GM12878 (cell line): ENCODE measurements around the gene GRAMD1B. TPM values are rescaled to one million over a fixed set of nuclear protein-coding genes. Genes with fewer than 3 reads are reported as not detected.

ENCODE experiments used
- ATAC-seq: fragments of 200-7000 bp; cut with Tn5 transposase; 3 replicates; pipeline ENCODE4 v1.9.1; 2020; ENCODE audit warnings: mild to moderate bottlenecking, moderate library complexity
- BruUV-seq: library from RNA; stranded (reverse); fragments of 400-500 nt; replicated peaks from 2 replicates; lab custom pipeline; 2021; lab: Mats Ljungman, UMichigan
- CTCF ChIA-PET: fragments of 300-600 bp; sonication (Branson Sonifier 250); formaldehyde crosslinking; extraction: SDS; loops from one replicate; lab custom pipeline; 2021; ENCODE audit warnings: inconsistent platforms; lab: Yijun Ruan, JAX
- POLR2A ChIA-PET: fragments of 350-600 bp; formaldehyde crosslinking; extraction: SDS; loops from one replicate; lab custom pipeline; 2021; ENCODE audit warnings: inconsistent platforms; lab: Charles Lee
- RAD21 ChIA-PET: fragments of 300-600 bp; sonication (Branson Sonifier 250); formaldehyde crosslinking; loops from one replicate; lab custom pipeline; 2023; ENCODE audit warnings: antibody characterized with exemption; ENCODE audit not compliant: unreplicated experiment; lab: Charles Lee
- SMC1A ChIA-PET: fragments of 300-600 bp; sonication (Branson Sonifier 250); formaldehyde crosslinking; loops from one replicate; lab custom pipeline; 2023; ENCODE audit not compliant: unreplicated experiment, uncharacterized antibody; lab: Charles Lee
- DNase-seq: peaks from one replicate; pipeline ENCODE4 v3.0.0-alpha.2; 2011; ENCODE audit warnings: low read depth, low spot score
- FAIRE-seq: peaks from 3 replicates; lab custom pipeline; 2011; peaks lifted over from hg19 to GRCh38; lab: Jason Lieb, UNC
- H2AFZ ChIP-seq: 2 replicates; pipeline ENCODE4 v1.6.0; 2011; ENCODE audit warnings: low read depth, low read length, control low read depth; ENCODE audit not compliant: control insufficient read depth
- H3K27ac ChIP-seq: 2 replicates; pipeline ENCODE4 v1.5.1; 2011; ENCODE audit warnings: control low read depth; ENCODE audit not compliant: control insufficient read depth, insufficient read depth
- H3K27me3 ChIP-seq, 2 experiments: replicated peaks in 1 of 2; 2 replicates each; pipeline versions ENCODE4 v1.6.0 to v1.6.1; 2011; ENCODE audit warnings: low read length in 1 of 2; ENCODE audit not compliant: control insufficient read depth in 2 of 2, insufficient read depth in 2 of 2
- H3K36me3 ChIP-seq, 2 experiments: 2 replicates each; pipeline ENCODE4 v1.5.1; 2011; ENCODE audit warnings: low read length in 1 of 2; ENCODE audit not compliant: control insufficient read depth in 2 of 2, insufficient read depth in 2 of 2
- H3K4me1 ChIP-seq: 2 replicates; pipeline ENCODE4 v1.6.1; 2011; ENCODE audit warnings: mild to moderate bottlenecking, low read length, moderate library complexity, mixed read lengths; ENCODE audit not compliant: control insufficient read depth, insufficient read depth
- H3K4me2 ChIP-seq: 2 replicates; pipeline ENCODE4 v1.6.0; 2011; ENCODE audit warnings: control low read depth; ENCODE audit not compliant: control insufficient read depth, insufficient read depth
- H3K4me3 ChIP-seq: fragments of 200-600 bp; sonication (generic); 2 replicates; pipeline ENCODE4 v1.5.1; 2016
- H3K79me2 ChIP-seq: 2 replicates; pipeline ENCODE4 v1.6.0; 2011; ENCODE audit warnings: low read length; ENCODE audit not compliant: control insufficient read depth, insufficient read depth
- H3K9ac ChIP-seq: 2 replicates; pipeline ENCODE4 v1.8.0; 2011; ENCODE audit warnings: low read length, control low read depth, mixed read lengths; ENCODE audit not compliant: control insufficient read depth, insufficient read depth
- H3K9me3 ChIP-seq: replicated peaks from 3 replicates; pipeline ENCODE4 v1.5.1; 2011; ENCODE audit warnings: mild to moderate bottlenecking, low read length; ENCODE audit not compliant: control insufficient read depth, insufficient read depth
- H4K20me1 ChIP-seq: 2 replicates; pipeline ENCODE4 v1.6.0; 2011; ENCODE audit not compliant: control insufficient read depth, insufficient read depth
- E2F8 ChIP-seq: fragments of 450-650 bp; IDR thresholded peaks from 2 replicates; pipeline ENCODE4 v1.6.1; 2018; ENCODE audit warnings: mild to moderate bottlenecking, low read depth, moderate library complexity; ENCODE audit not compliant: partially characterized antibody
- ELK1 ChIP-seq: IDR thresholded peaks from 2 replicates; pipeline ENCODE4 v1.6.1; 2012; ENCODE audit warnings: low read depth, low read length, improper control_type of control experiment
- EP300 ChIP-seq, 2 experiments: fragments of 150-350 bp in 1 of 2; IDR thresholded peaks; 2 replicates each; pipeline ENCODE4 v1.6.1; 2011 to 2012; ENCODE audit warnings: low read depth in 2 of 2, low read length in 2 of 2, borderline replicate concordance in 1 of 2, improper control_type of control experiment in 1 of 2, inconsistent platforms in 1 of 2; ENCODE audit not compliant: control insufficient read depth in 1 of 2
- GATAD2B ChIP-seq: fragments of 450-650 bp; conservative IDR thresholded peaks from 2 replicates; pipeline ENCODE4 v1.6.1; 2017; ENCODE audit warnings: low read depth, mild to moderate bottlenecking, moderate library complexity
- MYB ChIP-seq: fragments of 150-350 bp; IDR thresholded peaks from 2 replicates; pipeline ENCODE4 v1.6.1; 2014; ENCODE audit warnings: mild to moderate bottlenecking, low read depth, low read length, borderline replicate concordance
- NFYA ChIP-seq: IDR thresholded peaks from 2 replicates; pipeline ENCODE4 v1.6.1; 2011; ENCODE audit warnings: low read depth, mild to moderate bottlenecking, low read length, improper control_type of control experiment, borderline replicate concordance
- NR2F1 ChIP-seq: fragments of 450-650 bp; conservative IDR thresholded peaks from 2 replicates; pipeline ENCODE4 v1.6.1; 2017; ENCODE audit warnings: mild to moderate bottlenecking
- PBX3 ChIP-seq: IDR thresholded peaks from 2 replicates; pipeline ENCODE4 v1.6.1; 2011; ENCODE audit warnings: mild to moderate bottlenecking, low read depth, low read length, moderate library complexity; ENCODE audit not compliant: insufficient replicate concordance
- PKNOX1 ChIP-seq: fragments of 450-650 bp; IDR thresholded peaks from 2 replicates; pipeline ENCODE4 v1.6.1; 2016; ENCODE audit warnings: mild to moderate bottlenecking
- POLR2AphosphoS2 ChIP-seq: IDR thresholded peaks from 2 replicates; pipeline ENCODE4 v1.6.1; 2011; ENCODE audit warnings: low read depth, mild to moderate bottlenecking, low read length, improper control_type of control experiment, moderate library complexity
- SMC3 ChIP-seq: IDR thresholded peaks from 2 replicates; pipeline ENCODE4 v1.6.1; 2011; ENCODE audit warnings: low read length, improper control_type of control experiment, borderline replicate concordance
- TARDBP ChIP-seq: IDR thresholded peaks from 2 replicates; pipeline ENCODE4 v1.6.1; 2016; ENCODE audit warnings: borderline replicate concordance
- ZZZ3 ChIP-seq: IDR thresholded peaks from 2 replicates; pipeline ENCODE4 v1.6.1; 2011; ENCODE audit warnings: low read depth; ENCODE audit not compliant: control insufficient read depth, insufficient read length
- WGBS: methylation state at CpG from one replicate; pipeline ENCODE4 v1.1.6; 2016; ENCODE audit warnings: low lambda C conversion rate; ENCODE audit not compliant: insufficient replicate concordance, insufficient coverage; ENCODE audit errors: missing lambda C conversion rate; 5-methylcytosine and 5-hydroxymethylcytosine counted together
- in situ Hi-C: fragments of 300-500 bp; cut with MboI; formaldehyde crosslinking; loops from 9 replicates; pipeline ENCODE4 v1.14.3; 2018; ENCODE audit warnings: mixed read lengths
- intact Hi-C: fragments of 100-400 bp; cut with micrococcal nuclease; formaldehyde crosslinking; loops from one replicate; pipeline ENCODE4 v1.14.2; 2022; ENCODE audit not compliant: unreplicated experiment
- polyA plus RNA-seq, 11 experiments: library from polyadenylated mRNA; depleted of rRNA in 4 of 11; unstranded in 6 of 11; stranded (reverse) in 5 of 11; fragments of >200 nt; fragmentation: Nextera tagmentation in 4 of 11; fragmentation: Illumina TruSeq in 1 of 11; extraction: Ambion mirVana in 4 of 11; extraction: Trizol in 1 of 11; gene quantifications; 1 replicate in 1 of 11; 2 replicates in 10 of 11; pipeline versions ENCODE4 v1.2.1 to v1.2.3, GENCODE V29; 2011 to 2016; ENCODE audit warnings: inconsistent platforms in 2 of 11, missing spikeins in 2 of 11, low read depth in 1 of 11
- total RNA-seq, 4 experiments: library from RNA; depleted of rRNA in 3 of 4; stranded (reverse); fragments of >200 nt in 3 of 4; fragmentation: Illumina TruSeq in 1 of 4; extraction: Trizol in 1 of 4; gene quantifications; 2 replicates each; pipeline versions ENCODE4 v1.2.1 to v1.2.3, GENCODE V29; 2013 to 2021

The GRAMD1B gene
- total and polyA plus RNA-seq, 10 of the 15 experiments (the other 5 are each of a cell fraction or from before 2014, with no cell fraction given), result 1.9 to 49.1 (median 26.9) TPM

GRCh38 chr11:123525511-123525918 is 95.4 kb downstream of the GRAMD1B start:
- ATAC-seq, result no peak
- H3K36me3 ChIP-seq, result no peaks in the 10 kb centered on the region; a peak in 1 of 4 replicates
- no peaks in the 10 kb centered on the region for H3K9me3 ChIP-seq
- H3K4me3 ChIP-seq, result no peak overlapping the region
- no peak for FAIRE-seq
- in situ Hi-C loops (no loop called here), intact Hi-C loops (no loop called here)
- H3K4me2 ChIP-seq, result no peak overlapping the region
- no peaks in the 10 kb centered on the region for H3K27me3 ChIP-seq
- H3K9ac ChIP-seq, result no peak overlapping the region
- no peaks in the 10 kb centered on the region for H4K20me1 ChIP-seq
- ChIA-PET CTCF (interaction anchor here (0.9 kb wide), 1 partner anchor 51 kb away, joined by 4 read pairs; no protein-coding TSS in a partner anchor), POLR2A (interaction anchor here (1.3 kb wide), 1 partner anchor 9 kb away, joined by 3 read pairs; no protein-coding TSS in a partner anchor), SMC1A (interaction anchor here (1.1 kb wide), 1 partner anchor 25 kb away, joined by 4 read pairs; no protein-coding TSS in a partner anchor), RAD21 (no interaction called here)
- no peak for TF ChIP-seq NR2F1
- no peak for TF ChIP-seq NFYA
- no peak for TF ChIP-seq ELK1
- no peak for TF ChIP-seq GATAD2B
- TF ChIP-seq E2F8, result no peak
- no peak for TF ChIP-seq POLR2AphosphoS2
- TF ChIP-seq ZZZ3, result no peak
- TF ChIP-seq SMC3, result no peak
- no peak for TF ChIP-seq EP300 (IDR thresholded peaks at IDR 0.05; ENCODE audit: borderline replicate concordance in 1 of 2, control insufficient read depth in 1 of 2, low read depth in 2 of 2, low read length in 2 of 2)
- TF ChIP-seq PKNOX1, result no peak
- no peak for TF ChIP-seq PBX3
- no peak for TF ChIP-seq TARDBP
- TF ChIP-seq MYB, result no peak
- no TSS peak for BruUV-seq
- no peak for DNase-seq
- no peaks in the 10 kb centered on the region for H3K79me2 ChIP-seq
- H2AFZ ChIP-seq, result no peak overlapping the region
- no peaks in the 10 kb centered on the region for H3K4me1 ChIP-seq
- 74% methylated on average over 11 of the region's 11 CpGs for WGBS
- no peak overlapping the region for H3K27ac ChIP-seq
